Activated CD8-positive, alpha-beta memory T cell treated with anti-CD3 and anti-CD28 coated beads for 36 hours (primary cell): Measurements from ENCODE around the gene ZDHHC8. TPM values are rescaled to one million over a fixed set of nuclear protein-coding genes. Genes with fewer than 3 reads are reported as not detected.

Experiments
- CTCF ChIA-PET: fragments of 350-600 bp; sonication (Branson Sonifier 250); formaldehyde crosslinking; loops from one replicate; lab custom pipeline; 2021; ENCODE audit warnings: antibody characterized with exemption; lab: Charles Lee
- POLR2A ChIA-PET: fragments of 350-600 bp; sonication (Branson Sonifier 250); formaldehyde crosslinking; loops from one replicate; lab custom pipeline; 2021; ENCODE audit warnings: antibody characterized with exemption; lab: Charles Lee
- total RNA-seq, 2 experiments: library from RNA; stranded (reverse); gene quantifications; one replicate each; pipeline ENCODE4 v1.2.3, GENCODE V29; 2021

ZDHHC8 gene
- total RNA-seq, 2 experiments from 2014 or later = 86.6 to 87.0 TPM

- ChIA-PET POLR2A (no interaction called here), CTCF (no interaction called here)
Measured at GRCh38 chr22:20093418-20094196, 38.0 kb upstream of the ZDHHC8 start.

GRCh38 chr22:20094197-20094807, 37.3 kb upstream of the ZDHHC8 start:
- POLR2A ChIA-PET = no interaction called here
- CTCF ChIA-PET = interaction anchor here (1.1 to 1.6 kb wide), 2 partner anchors 9 to 35 kb away, joined by 3 read pairs; no protein-coding TSS in a partner anchor

- POLR2A ChIA-PET = no interaction called here
- CTCF ChIA-PET = interaction anchor here (0.6 to 2.1 kb wide), 3 partner anchors 10 to 751 kb away, joined by 3 to 8 read pairs (median 6); no protein-coding TSS in a partner anchor
Measured at GRCh38 chr22:20095521-20095920, 36.1 kb upstream of the ZDHHC8 start.

GRCh38 chr22:20096574-20097420, 34.8 kb upstream of the ZDHHC8 start:
- ChIA-PET POLR2A (no interaction called here), CTCF (interaction anchor here (2.1 kb wide), 1 partner anchor 14 kb away, joined by 8 read pairs; no protein-coding TSS in a partner anchor)

- ChIA-PET CTCF (no interaction called here), POLR2A (interaction anchor here (0.5 kb wide), 1 partner anchor 80 kb away, joined by 3 read pairs; no protein-coding TSS in a partner anchor)
Measured at GRCh38 chr22:20099099-20099711, 32.4 kb upstream of the ZDHHC8 start.

GRCh38 chr22:20101638-20102037, 30.0 kb upstream of the ZDHHC8 start:
- POLR2A ChIA-PET = interaction anchor here (1.8 kb wide), 1 partner anchor 15 kb away, joined by 16 read pairs; the partner anchor contains the start of genes RANBP1 and TRMT2A

GRCh38 chr22:20102203-20102780, 29.3 kb upstream of the ZDHHC8 start:
- CTCF ChIA-PET = interaction anchor here (0.8 to 2.8 kb wide), 4 partner anchors 9 to 132 kb away, joined by 3 to 14 read pairs (median 8); partner anchors contain the start of genes RANBP1 and TRMT2A
- POLR2A ChIA-PET = interaction anchor here (0.7 kb wide), 1 partner anchor 205 kb away, joined by 5 read pairs; no protein-coding TSS in a partner anchor

More at GRCh38 chr22:20101638-20102037, 30.0 kb upstream of the ZDHHC8 start:
- CTCF ChIA-PET = interaction anchor here (0.7 to 2.8 kb wide), 4 partner anchors 10 to 1545 kb away, joined by 3 to 14 read pairs (median 8); partner anchors contain the start of genes RANBP1 and TRMT2A

- CTCF ChIA-PET = interaction anchor here (1.3 to 2.2 kb wide), 2 partner anchors 10 to 152 kb away, joined by 5 to 7 read pairs; partner anchors contain the start of gene RANBP1
- POLR2A ChIA-PET = no interaction called here
Measured at GRCh38 chr22:20105456-20106204, 26.0 kb upstream of the ZDHHC8 start.

- POLR2A ChIA-PET = no interaction called here
- CTCF ChIA-PET = interaction anchor here (1.3 to 2.2 kb wide), 2 partner anchors 9 to 153 kb away, joined by 5 to 7 read pairs; partner anchors contain the start of gene RANBP1
Measured at GRCh38 chr22:20106205-20106848, 25.3 kb upstream of the ZDHHC8 start.

GRCh38 chr22:20106849-20107237, 24.8 kb upstream of the ZDHHC8 start:
- ChIA-PET POLR2A (no interaction called here), CTCF (interaction anchor here (2.2 kb wide), 1 partner anchor 8 kb away, joined by 7 read pairs; the partner anchor contains the start of gene RANBP1)

GRCh38 chr22:20107471-20107901, 24.1 kb upstream of the ZDHHC8 start:
- POLR2A ChIA-PET = interaction anchor here (0.8 kb wide), 1 partner anchor 9 kb away, joined by 3 read pairs; the partner anchor contains the start of gene RANBP1
- CTCF ChIA-PET = no interaction called here

- POLR2A ChIA-PET = interaction anchor here (0.8 to 1.3 kb wide), 2 partner anchors 8 to 9 kb away, joined by 3 read pairs; partner anchors contain the start of gene RANBP1
- CTCF ChIA-PET = interaction anchor here (0.9 to 1.2 kb wide), 2 partner anchors 9 to 23 kb away, joined by 3 read pairs; partner anchors contain the start of gene TRMT2A
Measured at GRCh38 chr22:20107951-20108756, 23.4 kb upstream of the ZDHHC8 start.

- ChIA-PET POLR2A (interaction anchor here (1.3 kb wide), 1 partner anchor 9 kb away, joined by 3 read pairs; no protein-coding TSS in a partner anchor), CTCF (interaction anchor here (0.9 to 1.2 kb wide), 2 partner anchors 8 to 24 kb away, joined by 3 read pairs; partner anchors contain the start of gene TRMT2A)
Measured at GRCh38 chr22:20108757-20109230, 22.8 kb upstream of the ZDHHC8 start.

- ChIA-PET CTCF (interaction anchor here (1.0 to 2.8 kb wide), 3 partner anchors 8 to 139 kb away, joined by 4 to 14 read pairs (median 4); no protein-coding TSS in a partner anchor), POLR2A (no interaction called here)
Measured at GRCh38 chr22:20109411-20110358, 21.9 kb upstream of the ZDHHC8 start.
